ENCODE results near the gene CINP. TPM values are rescaled to one million over a fixed set of nuclear protein-coding genes. Genes with fewer than 3 reads are reported as not detected.
"Not testable (repeated sequence)": the region's sequence is repeated elsewhere in the genome, so short reads cannot be mapped to it uniquely, and the experiment has no call there.

CINP gene
- polyA plus RNA-seq, 3 donors: 40.8 to 42.8 (median 41.0) TPM

GRCh38 chr14:102356280-102356679 lies 6.4 kb downstream of the CINP start:
- DNase-seq (ENCODE audit: low read depth in 3 of 3, low spot score in 2 of 3): no peak

GRCh38 chr14:102353126-102353619 lies 9.5 kb downstream of the CINP start:
- no peak for DNase-seq (ENCODE audit: low read depth in 3 of 3, low spot score in 2 of 3)

- no peak for DNase-seq (ENCODE audit: low read depth in 3 of 3, low spot score in 2 of 3)
Observed at GRCh38 chr14:102352213-102352612, 10.5 kb downstream of the CINP start.

GRCh38 chr14:102351593-102351992 lies 11.1 kb downstream of the CINP start:
- DNase-seq (ENCODE audit: low read depth in 3 of 3, low spot score in 2 of 3): not testable (repeated sequence)

GRCh38 chr14:102351023-102351422 lies 11.7 kb downstream of the CINP start:
- DNase-seq (ENCODE audit: low read depth in 3 of 3, low spot score in 2 of 3): no peak

- no peak for DNase-seq (ENCODE audit: low read depth in 3 of 3, low spot score in 2 of 3)
Observed at GRCh38 chr14:102348376-102348775, 14.3 kb downstream of the CINP start.

- DNase-seq (ENCODE audit: low read depth in 3 of 3, low spot score in 2 of 3): no peak
Observed at GRCh38 chr14:102346645-102347044, 16.0 kb downstream of the CINP start.

- DNase-seq (ENCODE audit: low read depth in 3 of 3, low spot score in 2 of 3): no peak
Observed at GRCh38 chr14:102345232-102345631, 17.5 kb downstream of the CINP start.

- DNase-seq (ENCODE audit: low read depth in 3 of 3, low spot score in 2 of 3): no peak
Observed at GRCh38 chr14:102344485-102344884, 18.2 kb downstream of the CINP start.

- DNase-seq (ENCODE audit: low read depth in 3 of 3, low spot score in 2 of 3): no peak
Observed at GRCh38 chr14:102344084-102344483, 18.6 kb downstream of the CINP start.

GRCh38 chr14:102342238-102342637 lies 20.5 kb downstream of the CINP start:
- DNase-seq (ENCODE audit: low read depth in 3 of 3, low spot score in 2 of 3): no peak

GRCh38 chr14:102341566-102341965 lies 21.1 kb downstream of the CINP start:
- DNase-seq (ENCODE audit: low read depth in 3 of 3, low spot score in 2 of 3): no peak

- no peak for DNase-seq (ENCODE audit: low read depth in 3 of 3, low spot score in 2 of 3)
Observed at GRCh38 chr14:102338724-102339123, 24.0 kb downstream of the CINP start.

- no peak for DNase-seq (ENCODE audit: low read depth in 3 of 3, low spot score in 2 of 3)
Observed at GRCh38 chr14:102335163-102335562, 27.5 kb downstream of the CINP start.

GRCh38 chr14:102333795-102334705 lies 28.6 kb downstream of the CINP start:
- no peak for DNase-seq (ENCODE audit: low read depth in 3 of 3, low spot score in 2 of 3)

GRCh38 chr14:102333390-102333789 lies 29.3 kb downstream of the CINP start:
- no peak for DNase-seq (ENCODE audit: low read depth in 3 of 3, low spot score in 2 of 3)

GRCh38 chr14:102330806-102331205 lies 31.9 kb downstream of the CINP start:
- no peak for DNase-seq (ENCODE audit: low read depth in 3 of 3, low spot score in 2 of 3)

GRCh38 chr14:102329381-102329780 lies 33.3 kb downstream of the CINP start:
- DNase-seq (ENCODE audit: low read depth in 3 of 3, low spot score in 2 of 3): not testable (repeated sequence)

- DNase-seq (ENCODE audit: low read depth in 3 of 3, low spot score in 2 of 3): no peak
Observed at GRCh38 chr14:102326583-102326982, 36.1 kb downstream of the CINP start.

- DNase-seq (ENCODE audit: low read depth in 3 of 3, low spot score in 2 of 3): no peak
Observed at GRCh38 chr14:102325791-102326345, 36.8 kb downstream of the CINP start.

- no peak for DNase-seq (ENCODE audit: low read depth in 3 of 3, low spot score in 2 of 3)
Observed at GRCh38 chr14:102323102-102323501, 39.6 kb downstream of the CINP start.
